Ramos (cell line): ENCODE results near the gene EEF1AKMT1.

ENCODE experiments used
- in situ Hi-C: fragments of 300-500 bp; cut with MboI; formaldehyde crosslinking; loops from one replicate; pipeline ENCODE4 v1.14.3; 2022; ENCODE audit warnings: low sequenced_read_pairs; ENCODE audit not compliant: unreplicated experiment

EEF1AKMT1 gene

GRCh38 chr13:20773194-20774080 lies at the start of gene EEF1AKMT1:
EEF1AKMT1 (minus strand) TSS chr13:20773961; CDS start chr13:20757598, 16,363 bp downstream.
- in situ Hi-C loops = no loop called here

GRCh38 chr13:20823071-20823470 lies 49.3 kb upstream of the EEF1AKMT1 start:
- in situ Hi-C loops = no loop called here

- in situ Hi-C loops = no loop called here
These were observed 48.6 kb upstream of the EEF1AKMT1 start for GRCh38 chr13:20822406-20822805.

- in situ Hi-C loops = no loop called here
These were observed 46.0 kb upstream of the EEF1AKMT1 start for GRCh38 chr13:20819715-20820114.

GRCh38 chr13:20815464-20815863 lies 41.7 kb upstream of the EEF1AKMT1 start:
- in situ Hi-C loops = no loop called here

- in situ Hi-C loops = no loop called here
These were observed 40.6 kb upstream of the EEF1AKMT1 start for GRCh38 chr13:20814224-20814910.

GRCh38 chr13:20812890-20813289 lies 39.1 kb upstream of the EEF1AKMT1 start:
- in situ Hi-C loops = no loop called here

GRCh38 chr13:20810808-20811207 lies 37.0 kb upstream of the EEF1AKMT1 start:
- in situ Hi-C loops = no loop called here

- in situ Hi-C loops = no loop called here
These were observed 35.1 kb upstream of the EEF1AKMT1 start for GRCh38 chr13:20808874-20809273.

- in situ Hi-C loops = no loop called here
These were observed 29.6 kb upstream of the EEF1AKMT1 start for GRCh38 chr13:20803180-20803965.

- in situ Hi-C loops = no loop called here
These were observed 27.9 kb upstream of the EEF1AKMT1 start for GRCh38 chr13:20801707-20802106.

- in situ Hi-C loops = no loop called here
These were observed 26.1 kb upstream of the EEF1AKMT1 start for GRCh38 chr13:20799726-20800416.

- in situ Hi-C loops = no loop called here
These were observed 24.3 kb upstream of the EEF1AKMT1 start for GRCh38 chr13:20798027-20798426.

- in situ Hi-C loops = no loop called here
These were observed 23.2 kb upstream of the EEF1AKMT1 start for GRCh38 chr13:20796791-20797508.

- in situ Hi-C loops = no loop called here
These were observed 15.9 kb upstream of the EEF1AKMT1 start for GRCh38 chr13:20789665-20790064.

- in situ Hi-C loops = no loop called here
These were observed 14.6 kb upstream of the EEF1AKMT1 start for GRCh38 chr13:20788312-20788711.

GRCh38 chr13:20787180-20787579 lies 13.4 kb upstream of the EEF1AKMT1 start:
- in situ Hi-C loops = no loop called here

GRCh38 chr13:20782116-20782708 lies 8.5 kb upstream of the EEF1AKMT1 start:
- in situ Hi-C loops = no loop called here

GRCh38 chr13:20780317-20780716 lies 6.6 kb upstream of the EEF1AKMT1 start:
- in situ Hi-C loops = no loop called here
